HL-60/S4 treated with retinoic acid at 250 ng/mL for 4 days and 3 days (cell line): ENCODE results near the gene AKAP6.
"Not testable (repeated sequence)": the region's sequence is repeated elsewhere in the genome, so short reads cannot be mapped to it uniquely, and the experiment has no call there.

Experiments used
- in situ Hi-C: fragments of 300-500 bp; cut with MboI; formaldehyde crosslinking; loops from 2 replicates; pipeline ENCODE4 v1.7.0; 2022; ENCODE audit warnings: low sequenced_read_pairs

Gene AKAP6

DNA sequence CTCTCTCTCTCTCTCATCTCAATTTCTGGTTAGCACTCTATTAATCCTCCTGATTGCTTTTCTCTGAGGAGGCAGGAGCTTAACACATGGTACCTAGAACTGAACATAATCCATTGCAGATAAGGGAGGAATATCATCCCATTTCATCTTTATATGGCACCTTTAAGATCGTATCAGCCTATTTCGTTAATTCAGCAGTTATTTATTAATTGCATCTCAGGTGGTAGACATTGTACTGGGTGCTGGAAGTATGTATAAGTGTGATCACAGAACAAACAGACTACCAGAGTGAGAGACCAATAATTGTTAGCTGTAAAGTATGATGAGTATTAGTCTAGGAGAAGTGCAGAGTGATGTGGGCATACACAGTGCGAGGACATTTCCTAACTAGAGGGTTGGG is 39.0 kb downstream of the AKAP6 start:
- in situ Hi-C loops: no loop called here

DNA sequence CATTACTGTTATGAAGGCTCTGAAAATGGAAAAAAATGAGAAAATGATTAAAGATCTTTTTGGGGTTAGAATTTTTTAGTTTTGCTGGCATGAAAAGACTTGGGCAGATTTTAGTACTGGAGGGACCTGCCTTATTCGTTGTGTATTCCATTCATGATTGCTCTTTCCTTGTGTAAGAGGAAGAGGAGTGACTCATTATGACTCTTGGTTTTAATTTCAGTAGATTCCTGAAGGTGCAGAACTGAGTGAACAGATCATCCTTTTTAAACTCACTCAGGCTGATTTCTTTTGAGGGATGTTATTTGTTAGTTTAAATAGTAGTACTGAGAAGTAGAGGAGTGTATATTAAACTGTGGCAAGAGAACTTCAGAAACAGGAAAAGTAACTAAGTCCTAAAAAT is 41.6 kb downstream of the AKAP6 start:
- in situ Hi-C loops: no loop called here

DNA sequence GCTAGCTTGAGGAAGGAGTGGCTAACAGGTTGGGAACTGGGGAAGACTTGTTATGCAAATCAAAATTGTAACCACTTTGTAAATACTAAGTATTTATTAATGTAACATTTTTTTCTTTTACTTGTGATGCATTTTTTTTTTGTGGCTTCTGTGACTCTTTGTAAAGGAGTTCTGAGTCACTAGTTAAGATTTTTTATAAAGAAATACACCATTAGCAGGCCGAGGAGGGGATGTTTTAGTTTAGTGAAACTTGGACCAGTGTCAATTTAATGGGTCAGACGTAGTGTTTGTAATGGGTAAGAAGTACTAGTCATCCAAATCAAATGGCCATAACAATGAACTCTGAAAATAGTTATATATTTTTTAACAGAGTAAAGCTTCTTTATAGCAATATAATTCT is 43.1 kb downstream of the AKAP6 start:
- in situ Hi-C loops: no loop called here

DNA sequence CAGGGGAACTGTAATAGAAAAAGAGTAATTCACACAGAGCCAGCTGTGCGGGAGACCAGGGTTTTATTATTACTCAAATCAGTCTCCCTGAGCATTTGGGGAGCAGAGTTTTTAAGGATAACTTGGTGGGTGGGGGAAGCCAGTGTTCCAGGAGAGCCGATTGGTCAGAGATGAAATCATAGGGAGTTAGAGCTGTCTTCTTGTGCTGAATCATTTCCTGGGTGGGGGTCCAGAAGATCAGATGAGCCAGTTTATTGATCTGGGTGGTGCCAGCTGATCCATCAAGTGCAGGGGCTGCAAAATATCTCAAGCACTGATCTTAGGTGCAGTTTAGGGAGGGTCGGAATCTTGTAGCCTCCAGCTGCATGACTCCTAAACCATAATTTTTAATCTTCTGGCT is 44.1 kb downstream of the AKAP6 start:
- in situ Hi-C loops: not testable (repeated sequence)

DNA sequence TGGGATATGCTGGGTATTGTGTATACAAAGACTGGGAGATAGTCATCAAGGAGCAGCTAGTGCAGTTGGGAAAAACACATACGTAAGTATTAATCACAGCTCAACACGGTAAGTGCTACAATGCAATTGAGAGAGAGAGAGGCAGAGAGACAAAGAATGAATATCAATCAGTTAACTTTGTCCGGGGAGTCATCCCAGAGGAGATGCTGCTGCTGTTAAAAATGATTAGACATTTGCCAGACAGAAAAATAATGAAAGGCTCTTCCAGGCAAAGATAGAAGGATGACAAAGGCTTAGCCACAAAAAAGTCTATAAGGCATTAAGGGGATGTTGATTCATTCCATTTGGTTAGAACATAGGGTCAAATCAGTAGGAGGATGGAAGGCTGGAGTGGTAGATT is 45.1 kb downstream of the AKAP6 start:
- in situ Hi-C loops: no loop called here

DNA sequence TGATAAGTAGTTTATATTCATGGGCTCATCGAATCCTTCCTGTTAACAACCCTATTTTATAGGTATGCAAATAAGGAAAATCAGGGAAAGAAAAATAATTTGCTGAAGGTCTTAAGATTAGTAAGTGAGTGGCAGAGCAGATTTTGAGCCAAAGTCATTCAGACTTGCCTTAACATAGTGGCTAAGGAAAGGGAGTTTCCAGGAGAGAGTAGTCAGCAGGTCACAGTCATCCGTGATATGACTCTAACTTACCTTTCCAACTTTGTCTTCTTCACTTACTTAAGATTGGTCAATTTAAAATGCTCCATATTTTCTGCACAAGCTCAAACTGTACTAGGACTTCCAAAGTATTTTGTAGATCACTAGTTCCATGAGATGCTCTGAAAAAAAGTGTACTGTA is 46.6 kb downstream of the AKAP6 start:
- in situ Hi-C loops: no loop called here

DNA sequence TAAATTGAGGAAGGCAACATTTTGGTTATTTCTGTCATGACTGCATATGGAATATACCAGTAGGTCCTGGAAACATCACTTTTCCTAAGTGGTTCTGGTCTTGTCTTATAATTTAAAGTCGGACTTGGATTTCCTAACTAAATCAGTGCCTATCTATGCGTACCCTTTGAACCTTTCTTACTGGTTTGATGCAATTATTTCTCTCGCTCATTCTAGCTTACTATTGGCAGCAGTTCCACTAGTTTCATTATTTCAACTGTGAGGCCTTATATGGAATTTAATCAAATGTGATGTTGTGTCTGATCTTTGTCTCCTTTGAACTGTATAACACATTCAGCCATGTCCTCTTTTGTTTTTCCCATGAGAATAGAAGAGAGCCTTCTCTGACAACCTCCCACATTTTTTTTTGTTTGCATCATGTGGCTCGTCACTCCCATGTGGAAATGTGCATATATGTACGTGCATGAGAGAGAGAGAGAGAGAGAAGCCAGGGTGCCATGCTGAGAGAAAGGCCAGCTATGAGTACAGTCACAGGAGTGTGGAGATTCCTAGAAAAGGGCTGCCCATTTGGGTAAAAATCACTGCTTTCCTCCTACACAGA is 48.0 kb downstream of the AKAP6 start:
- in situ Hi-C loops: no loop called here

DNA sequence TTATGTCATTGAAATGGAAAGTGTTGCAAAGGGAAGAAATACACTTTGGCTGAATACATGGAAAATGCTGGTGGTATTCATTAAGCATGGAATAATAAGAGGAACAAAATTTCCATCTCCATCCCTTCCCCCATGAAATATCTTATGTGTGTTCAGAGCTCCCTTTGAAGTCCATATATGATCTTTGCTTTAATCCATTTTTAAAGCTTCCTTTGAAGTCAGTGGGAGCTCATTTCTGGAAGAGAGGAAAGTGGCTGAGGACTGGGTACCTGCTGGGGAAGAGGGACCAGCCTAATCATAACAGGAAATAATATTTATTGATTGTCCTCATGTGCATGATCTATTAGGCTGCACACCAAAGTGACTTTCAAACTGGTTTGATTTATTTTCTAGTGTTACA is 49.2 kb downstream of the AKAP6 start:
- in situ Hi-C loops: no loop called here

DNA sequence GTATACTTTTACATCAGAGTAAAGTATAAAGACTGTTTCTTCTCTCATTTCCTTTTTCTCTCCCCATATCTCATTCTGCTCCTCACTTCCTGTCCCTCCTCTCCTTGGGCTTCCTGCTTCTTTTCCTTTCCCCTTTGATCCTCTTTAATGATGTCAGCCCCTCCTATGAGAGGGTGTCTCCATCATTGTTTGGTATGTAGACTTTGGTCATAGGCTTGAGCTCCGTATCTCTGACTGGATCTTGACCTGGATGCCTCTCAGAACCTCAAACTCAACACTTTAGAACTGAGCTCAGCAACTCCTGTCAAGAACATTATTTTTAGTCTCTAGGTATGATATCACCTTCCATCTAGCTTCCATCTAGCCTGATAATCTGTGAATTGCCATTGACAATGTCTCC is 50.3 kb downstream of the AKAP6 start:
- in situ Hi-C loops: no loop called here

DNA sequence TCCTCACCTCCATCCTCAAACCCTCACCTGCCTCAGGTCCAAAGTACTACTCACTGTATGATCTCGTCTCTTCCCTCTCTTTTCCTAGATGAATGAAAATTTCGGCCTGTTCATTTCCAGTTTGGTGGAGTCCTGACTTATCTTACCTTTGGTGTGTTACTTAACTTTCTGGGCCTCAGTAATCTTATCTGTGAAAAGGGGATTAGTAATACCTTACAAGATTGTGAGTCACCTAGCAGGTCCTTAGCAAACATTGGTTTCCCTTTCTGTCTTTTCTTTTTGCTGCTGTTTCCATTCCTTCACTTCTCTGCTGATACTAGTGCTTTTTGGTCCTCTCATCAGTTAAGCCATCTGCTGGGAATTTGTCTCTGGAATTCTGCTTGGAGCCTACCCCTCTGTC is 52.8 kb downstream of the AKAP6 start:
- in situ Hi-C loops: no loop called here

DNA sequence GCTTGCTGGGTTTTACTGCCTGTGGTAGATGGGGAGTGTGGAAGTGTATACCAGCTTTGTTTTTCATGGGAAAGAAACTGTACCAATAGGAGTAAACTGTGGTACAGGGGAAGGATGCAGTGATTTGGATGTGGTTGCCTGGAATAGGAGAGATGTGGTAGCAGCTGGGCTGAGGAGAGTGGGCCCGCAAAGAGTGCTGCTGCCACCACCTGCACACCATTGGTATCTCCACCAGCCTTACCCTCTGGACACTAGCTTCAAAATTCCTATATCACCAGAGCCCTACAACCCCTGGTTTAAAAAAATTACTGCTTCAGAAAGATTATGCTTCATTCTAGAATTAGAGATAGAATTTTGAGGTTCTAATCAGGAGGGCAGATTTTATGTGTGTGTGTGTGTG is 53.6 kb downstream of the AKAP6 start:
- in situ Hi-C loops: no loop called here

DNA sequence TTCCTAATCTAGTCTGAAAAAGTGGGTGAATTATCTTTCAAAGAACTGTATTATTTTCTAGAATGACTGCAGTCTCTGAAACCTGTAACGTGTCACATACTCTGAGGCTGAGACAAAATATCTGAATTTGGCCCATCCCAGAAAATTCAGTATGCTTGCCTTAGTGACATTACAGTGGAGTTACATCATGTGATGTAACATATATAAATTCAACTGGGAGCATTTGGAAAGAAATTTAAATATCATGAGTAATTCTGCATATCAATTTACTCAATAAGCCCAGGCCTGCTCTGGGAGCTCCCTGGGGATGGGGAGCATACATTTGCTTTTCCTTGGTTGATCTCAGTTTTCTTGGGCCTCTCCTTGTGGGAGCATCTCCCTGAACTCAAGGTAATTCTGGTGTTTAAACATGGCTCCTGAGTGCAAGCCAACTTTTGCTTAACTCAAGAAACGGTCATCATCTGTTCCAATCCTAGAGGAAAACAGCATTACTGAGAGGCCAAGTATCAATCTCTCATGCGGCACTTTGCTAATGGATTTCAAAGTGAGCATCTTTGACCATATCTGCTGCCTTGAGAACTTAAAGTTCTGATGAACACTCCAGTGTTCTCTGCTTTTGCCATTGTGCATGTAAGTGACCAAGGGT is 54.4 kb downstream of the AKAP6 start:
- in situ Hi-C loops: no loop called here

DNA sequence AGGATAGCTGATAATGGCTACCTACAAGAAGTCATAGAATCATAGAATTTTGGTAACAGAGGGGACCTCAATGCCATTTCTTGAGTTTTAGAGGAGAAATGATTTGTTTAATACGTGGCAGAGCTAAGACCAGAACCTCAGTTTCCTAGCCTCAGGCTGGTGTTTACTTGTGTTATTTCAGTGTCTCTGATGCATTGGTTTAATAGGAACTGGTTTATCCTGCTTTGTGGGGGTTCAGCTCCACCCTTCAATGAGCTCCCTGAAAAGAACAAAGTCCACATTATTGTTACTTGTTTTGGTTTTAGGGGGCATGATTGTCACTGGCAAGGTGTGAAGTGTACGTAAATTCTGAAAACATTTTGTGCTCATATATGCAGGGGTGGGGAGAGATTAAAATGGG is 55.4 kb downstream of the AKAP6 start:
- in situ Hi-C loops: no loop called here

DNA sequence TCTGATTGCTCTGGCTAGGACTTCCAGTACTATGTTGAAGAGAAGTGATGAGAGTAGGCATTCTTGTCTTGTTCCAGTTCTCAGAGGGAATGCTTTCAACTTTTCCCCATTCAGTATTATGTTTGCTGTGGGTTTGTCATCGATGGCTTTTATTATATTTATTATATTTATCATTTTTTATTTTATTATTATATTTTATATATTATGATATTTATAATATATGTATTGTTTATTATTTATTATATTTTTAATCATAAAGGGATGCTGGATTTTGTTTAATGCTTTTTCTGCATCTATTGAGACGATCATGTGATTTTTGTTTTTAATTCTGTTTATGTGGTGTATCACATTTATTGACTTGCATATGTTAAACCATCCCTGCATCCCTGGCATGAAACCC is 58.2 kb downstream of the AKAP6 start:
- in situ Hi-C loops: not testable (repeated sequence)

DNA sequence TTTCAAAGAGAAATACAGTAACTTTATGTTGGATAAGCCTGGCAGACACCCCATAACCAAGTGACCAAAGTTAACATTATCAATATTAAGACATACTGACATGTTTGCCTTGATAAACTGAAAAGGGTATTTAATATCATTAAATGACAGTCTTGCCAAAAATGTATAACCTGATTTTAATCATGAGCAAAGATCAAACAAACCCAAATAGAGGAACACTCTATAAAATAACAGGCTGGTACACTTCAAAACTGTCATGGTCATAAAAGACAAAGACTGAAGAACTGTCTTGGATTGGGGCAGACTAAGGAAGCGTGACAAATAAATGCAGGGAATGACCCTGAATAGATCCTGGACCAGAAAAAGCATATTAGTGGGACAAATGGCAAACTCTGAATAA is 64.0 kb downstream of the AKAP6 start:
- in situ Hi-C loops: no loop called here

DNA sequence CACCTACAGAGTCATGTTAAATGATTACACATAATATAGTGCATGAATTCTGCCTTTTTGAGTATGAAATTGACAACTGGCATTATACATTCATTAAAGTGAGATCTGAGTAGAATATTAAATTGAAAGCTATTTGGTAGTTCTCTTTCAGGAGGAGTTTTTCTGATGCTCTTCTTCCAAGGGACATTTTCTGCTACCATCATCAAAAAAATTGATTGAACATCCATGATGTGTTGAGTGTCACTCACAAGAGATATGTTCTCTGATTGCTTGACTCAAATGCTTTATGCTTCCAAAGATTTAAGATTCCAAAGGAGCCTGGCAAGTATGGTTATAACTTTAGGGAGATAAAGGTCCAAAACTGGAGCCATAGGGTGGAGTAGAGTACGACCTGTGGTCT is 64.9 kb downstream of the AKAP6 start:
- in situ Hi-C loops: no loop called here

DNA sequence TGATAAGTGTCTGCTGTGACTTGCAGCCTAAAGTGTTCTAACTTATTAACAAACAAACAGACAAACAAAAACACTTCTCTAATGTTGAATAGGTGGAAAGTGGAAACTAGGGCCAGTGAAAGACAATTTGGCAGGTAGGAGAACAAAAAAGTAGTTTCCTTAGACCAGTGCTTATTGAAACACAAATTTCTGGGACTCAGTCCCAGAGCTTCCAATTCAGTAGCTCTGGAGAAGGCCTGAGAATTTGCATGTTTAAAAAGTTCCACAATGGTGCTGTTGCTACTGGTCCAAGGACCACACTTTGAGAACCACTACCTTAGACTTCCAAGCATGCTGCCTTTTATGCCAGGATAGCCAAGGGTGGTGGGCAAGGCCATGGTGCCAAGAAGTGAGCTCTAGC is 67.8 kb downstream of the AKAP6 start:
- in situ Hi-C loops: no loop called here

DNA sequence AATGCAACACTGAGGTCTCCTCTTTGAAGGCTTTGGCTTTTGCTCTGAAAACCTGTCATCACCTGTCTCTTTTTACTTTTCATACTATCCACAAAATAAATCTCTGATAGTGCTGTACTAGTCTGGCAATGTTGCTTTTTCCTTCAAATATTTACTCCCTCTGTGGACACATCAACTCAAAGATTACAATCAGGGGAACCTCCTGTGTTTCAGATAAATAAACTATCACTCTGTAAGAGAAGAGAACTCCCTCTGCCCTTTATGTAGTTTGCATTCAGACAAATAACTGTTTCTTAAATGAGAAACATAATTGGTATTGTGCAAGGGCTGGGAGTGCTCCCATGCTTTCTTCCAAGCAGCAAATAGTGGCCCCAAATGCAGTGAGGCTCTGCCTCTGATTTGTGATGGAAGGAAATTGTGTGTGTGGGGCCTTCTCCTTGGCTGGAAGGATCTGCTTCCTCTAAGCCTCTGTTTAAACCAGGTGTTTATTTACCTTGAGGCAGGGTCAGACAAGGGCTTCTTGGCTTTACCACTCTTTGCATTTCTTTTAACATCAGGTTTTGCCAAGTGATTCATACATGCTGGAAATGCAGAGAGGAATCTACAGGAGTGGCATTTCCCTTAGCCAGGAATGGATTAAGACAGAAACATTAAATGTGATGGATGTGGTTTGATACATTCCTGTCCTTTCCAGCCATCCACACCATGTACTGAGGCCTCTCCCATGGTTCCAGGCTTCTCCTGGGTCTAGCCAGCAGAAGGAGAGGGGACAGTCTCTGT is 69.0 kb downstream of the AKAP6 start:
- in situ Hi-C loops: no loop called here

DNA sequence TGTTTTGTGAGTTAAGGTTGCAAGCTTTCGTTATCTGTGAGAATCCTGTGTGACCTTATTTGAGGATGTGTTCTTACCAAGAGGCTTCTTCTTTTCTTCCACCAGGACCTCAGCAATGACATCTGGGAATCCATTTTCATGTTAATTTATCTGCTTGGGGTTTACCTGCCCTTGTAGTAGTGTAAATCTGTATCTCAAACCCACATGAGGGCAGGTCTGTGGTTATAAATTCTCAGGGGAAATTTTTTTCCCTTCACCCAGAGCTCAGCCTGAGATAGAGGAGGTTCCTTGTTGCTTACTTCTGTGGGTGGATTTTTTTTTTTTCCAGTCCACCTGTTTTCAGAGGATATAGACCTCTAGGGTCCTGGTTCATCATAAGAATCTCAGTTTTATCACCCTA is 70.8 kb downstream of the AKAP6 start:
- in situ Hi-C loops: no loop called here

DNA sequence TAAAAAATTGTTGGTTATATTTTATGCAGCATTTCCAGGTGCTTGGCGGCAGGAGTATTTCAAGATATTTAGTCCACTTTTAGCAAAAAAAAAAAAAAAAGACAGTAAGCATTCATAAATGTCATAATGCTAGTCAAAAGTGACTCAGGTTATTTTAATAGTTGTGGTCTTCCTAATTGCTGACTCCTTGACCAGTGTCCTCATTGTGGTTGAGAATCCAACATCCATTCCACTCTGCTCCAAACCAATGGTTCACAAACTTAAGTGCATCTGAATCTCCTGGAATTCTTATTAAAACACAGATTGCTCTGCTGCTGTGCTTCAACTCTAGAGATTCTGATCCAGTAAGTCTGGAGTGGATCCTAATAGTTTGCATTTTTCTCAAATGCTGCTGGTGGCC is 71.4 kb downstream of the AKAP6 start:
- in situ Hi-C loops: no loop called here

DNA sequence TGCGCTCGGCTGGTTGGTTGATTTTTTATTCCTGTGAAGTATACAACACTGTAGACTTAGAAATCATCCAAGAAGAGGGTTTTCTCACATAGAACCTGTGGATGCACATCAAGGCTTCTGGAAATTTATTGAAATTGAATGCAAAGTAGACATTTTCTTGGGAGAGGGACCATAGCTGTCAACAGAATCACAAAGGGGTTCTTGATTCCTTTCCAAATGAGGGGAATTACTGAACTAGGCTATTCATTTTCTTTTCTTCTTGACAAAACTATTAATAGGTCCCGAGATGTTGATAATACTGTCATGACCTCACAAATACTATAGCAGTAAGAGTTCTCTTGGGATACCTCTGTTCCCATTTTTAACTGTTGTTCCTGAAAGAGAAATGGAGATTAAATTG is 73.9 kb downstream of the AKAP6 start:
- in situ Hi-C loops: no loop called here

DNA sequence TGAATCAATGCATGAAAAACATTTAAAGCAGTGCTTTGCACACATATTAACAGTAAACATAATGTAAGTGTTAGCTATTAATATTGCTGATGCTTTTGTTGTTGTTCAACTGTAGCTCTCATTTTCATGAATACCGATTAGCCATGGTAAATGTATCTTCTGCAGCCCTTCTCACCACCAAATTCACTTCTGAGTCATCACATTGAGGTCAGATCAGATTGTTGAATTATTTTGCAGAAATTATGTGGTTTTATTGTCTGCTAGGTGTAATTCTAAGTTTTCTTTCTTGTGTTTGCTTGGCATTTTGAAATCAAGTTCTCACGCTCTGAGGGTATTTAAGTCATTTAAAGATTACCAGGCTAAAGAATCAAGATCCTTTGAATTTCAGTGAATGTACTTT is 74.6 kb downstream of the AKAP6 start:
- in situ Hi-C loops: no loop called here
